HEK293 (cell line): Measurements from ENCODE around the gene TFE3.

ENCODE experiments used
- CTCF ChIA-PET: fragments of 350-600 bp; formaldehyde crosslinking; extraction: SDS; loops from one replicate; lab custom pipeline; 2021; ENCODE audit warnings: antibody characterized with exemption; lab: Yijun Ruan, JAX
- POLR2A ChIA-PET: fragments of 300-600 bp; formaldehyde crosslinking; extraction: SDS; loops from one replicate; lab custom pipeline; 2020; ENCODE audit warnings: antibody characterized with exemption, inconsistent platforms; lab: Yijun Ruan, JAX
- H3K27ac ChIP-seq: fragments of 200-500 bp; sonication (Bioruptor generic); 2 replicates; pipeline ENCODE4 v1.5.1; 2014; ENCODE audit warnings: low read depth, low read length, control low read depth, inconsistent platforms; ENCODE audit errors: extremely low read depth
- H3K36me3 ChIP-seq, 2 experiments: fragments of 200-500 bp in 1 of 2; sonication (Bioruptor generic) in 1 of 2; 1 replicate in 1 of 2; 2 replicates in 1 of 2; pipeline ENCODE4 v1.5.1; 2014 to 2017; ENCODE audit warnings: inconsistent platforms in 2 of 2, low read length in 2 of 2; ENCODE audit not compliant: control insufficient read depth in 2 of 2, insufficient read depth in 1 of 2
- H3K4me1 ChIP-seq: fragments of 200-500 bp; sonication (Bioruptor generic); 2 replicates; pipeline ENCODE4 v1.5.1; 2014; ENCODE audit warnings: mild to moderate bottlenecking, low read length, inconsistent platforms; ENCODE audit not compliant: control insufficient read depth, insufficient read depth
- H3K4me3 ChIP-seq: 2 replicates; pipeline ENCODE4 v1.5.1; 2011; ENCODE audit warnings: low read depth, mild to moderate bottlenecking, control low read depth, low read length, moderate library complexity
- H3K9me3 ChIP-seq: fragments of 200-500 bp; sonication (Bioruptor generic); 2 replicates; pipeline ENCODE4 v1.5.1; 2014; ENCODE audit warnings: low read depth, low read length, inconsistent platforms; ENCODE audit not compliant: control insufficient read depth, insufficient read depth
- SALL2 ChIP-seq: fragments of 450-650 bp; formaldehyde crosslinking; IDR thresholded peaks from 2 replicates; pipeline ENCODE4 v1.5.0; 2017; ENCODE audit warnings: missing biosample characterization, mild to moderate bottlenecking, missing genetic modification characterization, borderline replicate concordance
- ZEB2 ChIP-seq: fragments of 450-650 bp; formaldehyde crosslinking; IDR thresholded peaks from 2 replicates; pipeline ENCODE4 v1.5.1; 2016; ENCODE audit warnings: missing biosample characterization, missing genetic modification characterization
- ZNF114 ChIP-seq: fragments of 450-650 bp; formaldehyde crosslinking; IDR thresholded peaks from 2 replicates; pipeline ENCODE4 v1.5.0; 2017; ENCODE audit warnings: missing biosample characterization, missing genetic modification characterization
- ZNF169 ChIP-seq: fragments of 450-650 bp; formaldehyde crosslinking; IDR thresholded peaks from 2 replicates; pipeline ENCODE4 v1.5.1; 2016; ENCODE audit warnings: missing biosample characterization, missing genetic modification characterization
- ZNF2 ChIP-seq: fragments of 450-650 bp; formaldehyde crosslinking; IDR thresholded peaks from 2 replicates; pipeline ENCODE4 v1.5.1; 2016; ENCODE audit warnings: missing biosample characterization, missing genetic modification characterization
- ZNF202 ChIP-seq: fragments of 450-650 bp; formaldehyde crosslinking; IDR thresholded peaks from 2 replicates; pipeline ENCODE4 v1.5.1; 2016; ENCODE audit warnings: missing biosample characterization, missing genetic modification characterization, borderline replicate concordance
- ZNF341 ChIP-seq: fragments of 450-650 bp; formaldehyde crosslinking; IDR thresholded peaks from 2 replicates; pipeline ENCODE4; 2016; ENCODE audit warnings: low read depth, missing biosample characterization, missing genetic modification characterization
- ZNF658 ChIP-seq: fragments of 450-650 bp; formaldehyde crosslinking; IDR thresholded peaks from 2 replicates; pipeline ENCODE4; 2016; ENCODE audit warnings: missing biosample characterization, missing genetic modification characterization
- TF ChIP-seq, protein P1 (sequence below): fragments of 450-650 bp; formaldehyde crosslinking; IDR thresholded peaks from 2 replicates; pipeline ENCODE4 v1.5.0; 2017; ENCODE audit warnings: missing biosample characterization, missing genetic modification characterization, borderline replicate concordance
- TF ChIP-seq, protein P2 (sequence below): fragments of 450-650 bp; formaldehyde crosslinking; IDR thresholded peaks from 2 replicates; pipeline ENCODE4 v1.5.1; 2016; ENCODE audit warnings: missing biosample characterization, missing genetic modification characterization
- TF ChIP-seq, protein P3 (sequence below): fragments of 450-650 bp; formaldehyde crosslinking; IDR thresholded peaks from 2 replicates; pipeline ENCODE4 v1.5.1; 2016; ENCODE audit warnings: missing biosample characterization, missing genetic modification characterization, low read depth
- TF ChIP-seq, protein P4 (sequence below): fragments of 450-650 bp; formaldehyde crosslinking; IDR thresholded peaks from 2 replicates; pipeline ENCODE4 v1.5.1; 2017; ENCODE audit warnings: missing biosample characterization, missing genetic modification characterization
- TF ChIP-seq, protein P5 (sequence below): fragments of 450-650 bp; formaldehyde crosslinking; conservative IDR thresholded peaks from 2 replicates; pipeline ENCODE4 v1.5.1; 2016; ENCODE audit warnings: low read depth, missing biosample characterization, missing genetic modification characterization

The TFE3 gene

DNA sequence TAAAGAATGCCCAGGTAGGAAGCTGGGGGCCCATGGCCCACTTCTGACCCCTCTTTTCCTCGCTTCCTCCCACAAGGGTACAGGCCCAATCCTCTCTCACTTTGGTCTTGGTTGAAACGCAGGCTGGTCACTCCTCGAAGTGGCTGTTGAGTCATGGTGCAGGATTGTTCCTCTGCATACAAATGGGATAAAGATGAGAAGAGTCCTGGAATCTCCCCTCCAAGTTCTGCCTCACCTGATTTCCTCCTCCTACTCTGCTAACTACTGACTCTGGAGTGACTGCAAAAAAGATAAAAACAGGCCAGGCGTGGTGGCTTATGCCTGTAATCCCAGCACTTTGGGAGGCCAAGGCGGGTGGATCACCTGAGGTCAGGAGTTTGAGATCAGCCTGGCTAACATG is 34.8 kb upstream of the TFE3 start:
- no peak overlapping the region for H3K4me3 ChIP-seq
- CTCF ChIA-PET: no interaction called here
- peaks cover 4% of the 10 kb centered on the region; the same call in 1 of the 2 replicates for H3K4me1 ChIP-seq
- TF ChIP-seq, protein P1, sequence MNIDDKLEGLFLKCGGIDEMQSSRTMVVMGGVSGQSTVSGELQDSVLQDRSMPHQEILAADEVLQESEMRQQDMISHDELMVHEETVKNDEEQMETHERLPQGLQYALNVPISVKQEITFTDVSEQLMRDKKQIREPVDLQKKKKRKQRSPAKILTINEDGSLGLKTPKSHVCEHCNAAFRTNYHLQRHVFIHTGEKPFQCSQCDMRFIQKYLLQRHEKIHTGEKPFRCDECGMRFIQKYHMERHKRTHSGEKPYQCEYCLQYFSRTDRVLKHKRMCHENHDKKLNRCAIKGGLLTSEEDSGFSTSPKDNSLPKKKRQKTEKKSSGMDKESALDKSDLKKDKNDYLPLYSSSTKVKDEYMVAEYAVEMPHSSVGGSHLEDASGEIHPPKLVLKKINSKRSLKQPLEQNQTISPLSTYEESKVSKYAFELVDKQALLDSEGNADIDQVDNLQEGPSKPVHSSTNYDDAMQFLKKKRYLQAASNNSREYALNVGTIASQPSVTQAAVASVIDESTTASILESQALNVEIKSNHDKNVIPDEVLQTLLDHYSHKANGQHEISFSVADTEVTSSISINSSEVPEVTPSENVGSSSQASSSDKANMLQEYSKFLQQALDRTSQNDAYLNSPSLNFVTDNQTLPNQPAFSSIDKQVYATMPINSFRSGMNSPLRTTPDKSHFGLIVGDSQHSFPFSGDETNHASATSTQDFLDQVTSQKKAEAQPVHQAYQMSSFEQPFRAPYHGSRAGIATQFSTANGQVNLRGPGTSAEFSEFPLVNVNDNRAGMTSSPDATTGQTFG (tag by site-specific recombination): no peak
- TF ChIP-seq, protein P2, sequence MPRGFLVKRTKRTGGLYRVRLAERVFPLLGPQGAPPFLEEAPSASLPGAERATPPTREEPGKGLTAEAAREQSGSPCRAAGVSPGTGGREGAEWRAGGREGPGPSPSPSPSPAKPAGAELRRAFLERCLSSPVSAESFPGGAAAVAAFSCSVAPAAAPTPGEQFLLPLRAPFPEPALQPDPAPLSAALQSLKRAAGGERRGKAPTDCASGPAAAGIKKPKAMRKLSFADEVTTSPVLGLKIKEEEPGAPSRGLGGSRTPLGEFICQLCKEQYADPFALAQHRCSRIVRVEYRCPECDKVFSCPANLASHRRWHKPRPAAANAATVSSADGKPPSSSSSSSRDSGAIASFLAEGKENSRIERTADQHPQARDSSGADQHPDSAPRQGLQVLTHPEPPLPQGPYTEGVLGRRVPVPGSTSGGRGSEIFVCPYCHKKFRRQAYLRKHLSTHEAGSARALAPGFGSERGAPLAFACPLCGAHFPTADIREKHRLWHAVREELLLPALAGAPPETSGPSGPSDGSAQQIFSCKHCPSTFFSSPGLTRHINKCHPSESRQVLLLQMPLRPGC (tag by site-specific recombination): no peak
- no peak for TF ChIP-seq ZNF202 (tag by site-specific recombination)
- TF ChIP-seq, protein P3, sequence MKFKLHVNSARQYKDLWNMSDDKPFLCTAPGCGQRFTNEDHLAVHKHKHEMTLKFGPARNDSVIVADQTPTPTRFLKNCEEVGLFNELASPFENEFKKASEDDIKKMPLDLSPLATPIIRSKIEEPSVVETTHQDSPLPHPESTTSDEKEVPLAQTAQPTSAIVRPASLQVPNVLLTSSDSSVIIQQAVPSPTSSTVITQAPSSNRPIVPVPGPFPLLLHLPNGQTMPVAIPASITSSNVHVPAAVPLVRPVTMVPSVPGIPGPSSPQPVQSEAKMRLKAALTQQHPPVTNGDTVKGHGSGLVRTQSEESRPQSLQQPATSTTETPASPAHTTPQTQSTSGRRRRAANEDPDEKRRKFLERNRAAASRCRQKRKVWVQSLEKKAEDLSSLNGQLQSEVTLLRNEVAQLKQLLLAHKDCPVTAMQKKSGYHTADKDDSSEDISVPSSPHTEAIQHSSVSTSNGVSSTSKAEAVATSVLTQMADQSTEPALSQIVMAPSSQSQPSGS (tag by site-specific recombination): no peak
- TF ChIP-seq, protein P4, sequence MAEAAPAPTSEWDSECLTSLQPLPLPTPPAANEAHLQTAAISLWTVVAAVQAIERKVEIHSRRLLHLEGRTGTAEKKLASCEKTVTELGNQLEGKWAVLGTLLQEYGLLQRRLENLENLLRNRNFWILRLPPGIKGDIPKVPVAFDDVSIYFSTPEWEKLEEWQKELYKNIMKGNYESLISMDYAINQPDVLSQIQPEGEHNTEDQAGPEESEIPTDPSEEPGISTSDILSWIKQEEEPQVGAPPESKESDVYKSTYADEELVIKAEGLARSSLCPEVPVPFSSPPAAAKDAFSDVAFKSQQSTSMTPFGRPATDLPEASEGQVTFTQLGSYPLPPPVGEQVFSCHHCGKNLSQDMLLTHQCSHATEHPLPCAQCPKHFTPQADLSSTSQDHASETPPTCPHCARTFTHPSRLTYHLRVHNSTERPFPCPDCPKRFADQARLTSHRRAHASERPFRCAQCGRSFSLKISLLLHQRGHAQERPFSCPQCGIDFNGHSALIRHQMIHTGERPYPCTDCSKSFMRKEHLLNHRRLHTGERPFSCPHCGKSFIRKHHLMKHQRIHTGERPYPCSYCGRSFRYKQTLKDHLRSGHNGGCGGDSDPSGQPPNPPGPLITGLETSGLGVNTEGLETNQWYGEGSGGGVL (tag by site-specific recombination): no peak
- TF ChIP-seq, protein P5, sequence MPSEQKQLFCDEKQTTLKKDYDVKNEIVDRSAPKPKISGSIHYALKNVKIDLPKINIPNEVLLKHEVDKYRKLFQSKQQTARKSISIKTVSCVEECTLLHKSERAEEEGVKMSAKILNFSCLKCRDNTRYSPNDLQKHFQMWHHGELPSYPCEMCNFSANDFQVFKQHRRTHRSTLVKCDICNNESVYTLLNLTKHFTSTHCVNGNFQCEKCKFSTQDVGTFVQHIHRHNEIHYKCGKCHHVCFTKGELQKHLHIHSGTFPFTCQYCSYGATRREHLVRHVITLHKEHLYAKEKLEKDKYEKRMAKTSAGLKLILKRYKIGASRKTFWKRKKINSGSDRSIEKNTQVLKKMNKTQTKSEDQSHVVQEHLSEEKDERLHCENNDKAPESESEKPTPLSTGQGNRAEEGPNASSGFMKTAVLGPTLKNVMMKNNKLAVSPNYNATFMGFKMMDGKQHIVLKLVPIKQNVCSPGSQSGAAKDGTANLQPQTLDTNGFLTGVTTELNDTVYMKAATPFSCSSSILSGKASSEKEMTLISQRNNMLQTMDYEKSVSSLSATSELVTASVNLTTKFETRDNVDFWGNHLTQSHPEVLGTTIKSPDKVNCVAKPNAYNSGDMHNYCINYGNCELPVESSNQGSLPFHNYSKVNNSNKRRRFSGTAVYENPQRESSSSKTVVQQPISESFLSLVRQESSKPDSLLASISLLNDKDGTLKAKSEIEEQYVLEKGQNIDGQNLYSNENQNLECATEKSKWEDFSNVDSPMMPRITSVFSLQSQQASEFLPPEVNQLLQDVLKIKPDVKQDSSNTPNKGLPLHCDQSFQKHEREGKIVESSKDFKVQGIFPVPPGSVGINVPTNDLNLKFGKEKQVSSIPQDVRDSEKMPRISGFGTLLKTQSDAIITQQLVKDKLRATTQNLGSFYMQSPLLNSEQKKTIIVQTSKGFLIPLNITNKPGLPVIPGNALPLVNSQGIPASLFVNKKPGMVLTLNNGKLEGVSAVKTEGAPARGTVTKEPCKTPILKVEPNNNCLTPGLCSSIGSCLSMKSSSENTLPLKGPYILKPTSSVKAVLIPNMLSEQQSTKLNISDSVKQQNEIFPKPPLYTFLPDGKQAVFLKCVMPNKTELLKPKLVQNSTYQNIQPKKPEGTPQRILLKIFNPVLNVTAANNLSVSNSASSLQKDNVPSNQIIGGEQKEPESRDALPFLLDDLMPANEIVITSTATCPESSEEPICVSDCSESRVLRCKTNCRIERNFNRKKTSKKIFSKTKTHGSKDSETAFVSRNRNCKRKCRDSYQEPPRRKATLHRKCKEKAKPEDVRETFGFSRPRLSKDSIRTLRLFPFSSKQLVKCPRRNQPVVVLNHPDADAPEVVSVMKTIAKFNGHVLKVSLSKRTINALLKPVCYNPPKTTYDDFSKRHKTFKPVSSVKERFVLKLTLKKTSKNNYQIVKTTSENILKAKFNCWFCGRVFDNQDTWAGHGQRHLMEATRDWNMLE: no peak
- TF ChIP-seq ZNF341 (tag by site-specific recombination): no peak
- TF ChIP-seq ZNF169: no peak
- TF ChIP-seq, all 188 proteins: peak for 0
- Histone ChIP-seq H3K36me3 (peaks cover 0 to 34% of the 10 kb centered on the region in 2 experiments; a peak in 1 of 3 replicates), H3K27ac (no peak overlapping the region), H3K9me3 (no peaks in the 10 kb centered on the region)
- POLR2A ChIA-PET: no interaction called here

DNA sequence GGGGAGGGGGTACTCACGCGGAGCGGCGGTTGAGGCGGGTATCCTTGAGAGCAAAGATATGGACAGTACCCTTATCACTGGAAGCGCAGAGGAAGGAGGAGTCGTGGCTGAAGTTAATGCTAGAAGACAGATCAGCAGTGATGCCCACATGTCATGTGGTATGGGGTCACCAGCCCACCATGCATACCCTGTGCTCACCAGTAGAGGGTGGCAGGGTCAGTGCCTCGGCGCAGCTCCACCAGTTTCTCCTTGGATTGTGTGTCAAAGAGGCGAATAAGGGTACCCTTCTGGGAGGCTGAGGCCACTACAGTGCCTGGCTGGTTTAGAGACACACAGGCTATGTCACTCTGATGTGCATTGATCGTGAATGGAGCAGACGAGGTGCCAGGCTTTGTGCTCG is 32.2 kb upstream of the TFE3 start:
- no peaks in the 10 kb centered on the region for H3K9me3 ChIP-seq
- peaks cover 4% of the 10 kb centered on the region; the same call in 1 of the 2 replicates for H3K4me1 ChIP-seq
- no peak overlapping the region for H3K27ac ChIP-seq
- H3K4me3 ChIP-seq: no peak overlapping the region
- CTCF ChIA-PET: no interaction called here
- H3K36me3 ChIP-seq: peaks cover 0 to 50% of the 10 kb centered on the region in 2 experiments; a peak in 1 of 3 replicates
- POLR2A ChIA-PET: no interaction called here
- TF ChIP-seq ZNF658 (tag by site-specific recombination) (no peak), ZEB2 (no peak), ZNF114 (tag by site-specific recombination) (no peak), SALL2 (tag by site-specific recombination) (no peak), ZNF2 (peak; percentile 62; the same call in 1 of the 2 replicates)
